CD4-positive, alpha-beta T cell treated with Interleukin-12 subunit alpha and Interleukin-12 subunit beta, for 1 hour (primary cell): ENCODE data around the gene SLC12A1.
A peak's percentile ranks its signal among the peaks of the same experiment; 100 is the strongest.

Experiments used
- DNase-seq: peaks from one replicate; pipeline ENCODE4 v3.0.0-alpha.2; 2020

SLC12A1 gene

DNA sequence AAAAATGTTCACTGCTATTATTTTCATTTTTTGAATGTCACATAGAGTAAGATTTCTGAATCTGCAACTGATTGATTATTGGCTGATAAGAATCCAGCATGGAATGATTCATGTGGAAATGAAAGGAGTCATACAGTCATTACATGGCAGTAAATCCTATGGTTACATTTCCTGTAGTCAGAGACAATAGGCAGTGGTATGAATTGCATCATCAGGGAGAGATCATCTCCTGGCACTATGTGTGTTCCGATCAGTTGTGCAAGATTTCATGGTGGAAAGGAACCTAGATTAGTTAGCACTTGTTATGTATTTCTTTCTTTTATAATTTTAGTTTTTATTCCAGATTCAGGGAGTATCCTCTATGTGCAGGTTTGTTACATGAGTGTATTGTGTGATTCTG, 38.8 kb downstream of the SLC12A1 start:
- DNase-seq, result no peak

DNA sequence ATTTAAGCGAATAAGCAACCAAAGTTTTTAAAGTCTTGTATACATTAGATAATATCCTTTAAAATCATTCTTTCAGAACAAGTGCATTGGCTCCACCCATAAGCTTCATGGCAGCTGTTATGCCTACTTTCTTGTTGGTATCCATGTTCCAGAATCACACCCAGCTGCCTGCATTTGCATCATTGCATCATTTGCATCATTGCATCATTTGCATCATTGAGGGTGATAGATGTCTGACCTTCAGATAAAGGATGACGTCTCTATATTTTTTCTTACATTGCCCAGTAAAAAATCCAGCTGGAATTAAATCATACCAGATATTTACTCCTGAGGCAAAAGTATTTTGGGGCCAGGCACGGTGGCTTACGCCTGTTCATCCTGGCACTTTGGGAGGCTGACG, 42.3 kb downstream of the SLC12A1 start:
- DNase-seq, result no peak

DNA sequence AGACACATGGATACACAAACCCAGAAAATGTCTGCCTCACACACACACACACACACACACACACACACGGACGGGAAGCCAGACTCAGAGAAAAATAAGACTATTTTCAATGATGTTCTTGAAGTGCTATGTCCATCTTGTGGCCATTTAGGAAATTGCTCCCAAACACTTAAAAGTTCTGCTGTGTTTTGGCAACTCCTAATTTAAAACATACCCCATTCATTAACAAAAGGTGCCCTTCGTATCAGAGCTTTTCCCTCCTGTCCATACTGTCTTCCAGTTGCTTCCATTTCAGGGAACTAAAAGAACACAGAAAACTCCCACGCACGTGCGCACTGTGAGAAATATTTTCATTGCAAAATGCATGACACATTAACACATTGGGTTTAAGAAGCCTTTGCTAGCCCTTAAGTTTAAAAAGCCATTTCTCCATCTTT, 44.6 kb downstream of the SLC12A1 start:
- DNase-seq, result peak; percentile 5

DNA sequence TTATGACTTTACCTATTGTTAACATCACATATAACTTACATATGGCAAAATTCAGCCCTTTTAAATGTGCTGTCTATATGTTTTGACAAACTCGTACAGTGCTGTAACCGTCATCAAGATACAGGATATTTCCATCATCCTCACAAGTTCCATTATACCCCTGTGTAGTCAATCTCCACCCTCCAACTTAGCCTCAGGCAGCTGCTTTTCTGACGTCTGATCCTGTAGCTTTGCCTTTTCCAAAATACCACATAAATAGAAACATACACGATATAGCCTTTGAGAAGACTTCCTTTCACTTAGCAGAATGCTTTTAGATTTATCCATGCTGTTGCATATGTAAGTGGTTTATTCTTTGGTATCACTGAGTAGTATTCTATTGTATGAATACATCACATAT, 47.1 kb downstream of the SLC12A1 start:
- no peak for DNase-seq

DNA sequence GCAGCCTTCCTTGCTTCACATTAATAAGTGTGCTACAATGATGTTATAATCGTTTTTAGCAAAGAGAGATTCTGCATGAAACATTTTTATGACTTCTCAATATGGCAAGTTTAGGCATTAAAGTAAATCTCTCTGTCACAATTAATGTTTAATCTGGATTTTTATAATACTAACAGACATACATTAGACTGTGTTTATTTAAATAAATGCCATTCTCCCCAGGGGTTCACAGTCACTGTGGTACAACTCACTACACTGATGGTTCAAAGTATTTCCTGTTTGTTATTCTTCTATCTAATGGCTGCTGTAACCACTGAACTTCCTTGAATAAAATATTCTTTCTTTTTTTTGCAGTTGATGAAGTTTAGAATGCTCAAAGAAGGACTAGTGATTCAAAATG, 59.0 kb downstream of the SLC12A1 start:
- no peak for DNase-seq

DNA sequence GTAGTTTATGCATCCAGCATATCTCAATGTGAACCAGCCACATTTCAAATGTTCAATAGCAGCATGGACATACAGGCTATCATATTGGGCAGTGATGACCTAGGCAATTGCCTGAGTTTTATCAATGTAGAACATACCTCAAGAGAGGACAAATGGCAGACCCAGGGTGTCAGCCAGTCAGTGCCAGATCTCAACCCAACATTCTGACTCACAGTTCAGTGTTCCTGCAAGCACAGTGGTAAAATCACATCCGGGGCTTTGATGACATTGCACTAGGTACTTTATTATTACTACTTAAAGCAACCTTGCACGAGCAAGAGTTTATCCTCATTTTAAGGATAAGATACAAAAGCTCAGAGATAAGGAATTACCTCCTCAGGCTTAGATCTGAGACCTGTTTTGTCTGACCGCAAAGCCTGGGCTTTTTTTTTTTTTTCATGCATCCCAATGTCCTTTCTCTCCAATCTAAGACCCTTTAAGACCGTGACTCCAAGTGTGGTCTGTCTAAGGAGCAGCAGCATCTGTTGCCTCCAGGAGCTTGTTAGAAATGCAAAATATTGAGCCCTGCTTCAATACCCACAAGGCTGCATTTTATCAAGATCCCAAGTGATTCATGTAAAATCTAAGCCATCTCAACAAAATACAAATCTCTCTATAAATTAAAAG, 60.1 kb downstream of the SLC12A1 start:
- no peak for DNase-seq

DNA sequence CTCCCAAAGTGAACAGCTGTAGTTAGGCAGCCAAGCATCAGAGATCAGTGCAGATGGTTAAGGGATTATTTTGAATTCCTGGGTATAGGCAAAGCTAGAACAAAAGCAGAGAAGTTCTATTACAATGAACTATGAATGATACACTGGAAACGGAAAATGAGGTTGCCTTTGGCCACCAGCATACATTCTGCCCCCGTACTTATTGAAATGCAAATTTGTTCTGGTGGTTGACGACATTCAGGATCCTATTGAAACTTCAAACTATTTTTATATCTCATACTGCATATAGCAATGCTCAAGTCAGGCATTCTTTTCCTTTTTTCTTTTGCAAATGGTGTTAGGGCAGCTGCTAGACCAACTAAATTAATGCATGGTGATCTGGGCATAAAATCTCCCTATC, 61.7 kb downstream of the SLC12A1 start:
- no peak for DNase-seq

DNA sequence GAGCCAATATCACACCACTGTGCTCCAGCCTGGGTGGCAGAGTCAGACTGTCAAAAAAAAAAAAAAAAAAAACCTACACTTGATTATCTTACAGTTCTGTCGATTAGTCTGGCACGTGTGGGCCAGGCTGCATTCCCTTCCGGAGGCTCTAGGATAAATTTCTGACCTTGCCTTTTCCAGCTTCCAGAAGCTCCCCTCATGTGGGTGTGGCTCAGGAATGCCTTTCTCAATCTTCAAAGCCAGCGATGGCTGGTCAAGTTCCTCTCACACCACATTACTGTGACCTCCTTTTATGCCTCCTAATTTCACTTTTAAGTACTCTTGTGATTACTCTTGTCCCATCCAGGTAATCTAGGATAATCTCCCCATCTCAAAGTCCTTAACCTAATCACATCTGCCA, 66.9 kb downstream of the SLC12A1 start:
- DNase-seq, result no peak

DNA sequence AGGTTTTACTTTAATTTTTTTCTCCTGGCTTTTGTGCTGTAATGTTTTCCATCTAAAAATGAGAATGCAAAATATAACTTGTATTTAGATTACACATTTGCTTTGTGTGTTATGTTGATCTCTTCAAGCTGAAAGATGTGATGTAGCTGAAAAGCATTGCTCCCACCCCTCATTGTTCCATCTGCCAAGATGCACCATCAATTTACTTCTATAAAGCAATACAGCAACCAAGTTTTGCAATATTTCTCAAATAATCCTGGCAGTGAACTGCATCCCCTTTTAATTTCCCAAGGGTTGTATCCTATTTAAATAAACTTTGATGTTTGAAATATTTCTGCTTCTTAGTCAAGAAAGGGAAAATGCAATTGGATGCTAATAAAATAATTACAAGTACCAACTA, 72.6 kb downstream of the SLC12A1 start:
- no peak for DNase-seq

DNA sequence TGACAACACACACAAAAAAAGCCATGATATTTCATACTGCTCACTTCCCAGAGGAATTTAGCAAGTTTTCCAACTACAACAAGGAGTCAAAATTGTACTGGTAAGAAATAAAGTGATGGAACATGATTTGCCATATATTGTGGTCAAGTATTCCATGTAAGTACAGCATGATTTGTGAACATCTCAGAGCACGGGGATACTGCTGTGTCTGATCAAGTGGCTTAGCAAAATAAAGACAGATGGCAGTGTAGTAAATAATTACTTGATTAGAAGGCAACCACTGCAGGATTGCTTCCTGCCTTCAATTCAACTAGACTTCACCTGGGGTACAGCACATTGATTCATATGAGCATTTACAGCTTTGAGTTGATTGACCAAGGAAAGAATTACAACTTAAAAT, 73.5 kb downstream of the SLC12A1 start:
- DNase-seq, result no peak

DNA sequence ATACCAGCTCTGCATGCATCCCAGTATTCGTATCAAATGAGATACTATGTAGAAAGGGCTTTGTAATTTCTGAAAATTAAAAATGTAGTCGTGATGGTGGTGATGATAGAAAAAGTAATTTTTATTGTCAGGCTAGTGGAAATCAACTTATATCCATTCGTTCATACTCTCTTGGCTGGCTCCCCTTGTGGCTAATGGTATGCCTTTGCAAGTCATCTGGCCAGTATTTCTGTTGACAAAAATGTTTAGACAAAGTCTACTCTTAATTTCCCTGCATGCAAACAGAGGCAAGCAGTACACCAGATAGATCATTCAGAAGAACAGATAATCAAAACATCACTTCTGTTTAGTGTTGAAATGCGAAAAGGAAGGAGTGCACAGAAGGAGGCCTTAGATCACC, 75.6 kb downstream of the SLC12A1 start:
- no peak for DNase-seq

DNA sequence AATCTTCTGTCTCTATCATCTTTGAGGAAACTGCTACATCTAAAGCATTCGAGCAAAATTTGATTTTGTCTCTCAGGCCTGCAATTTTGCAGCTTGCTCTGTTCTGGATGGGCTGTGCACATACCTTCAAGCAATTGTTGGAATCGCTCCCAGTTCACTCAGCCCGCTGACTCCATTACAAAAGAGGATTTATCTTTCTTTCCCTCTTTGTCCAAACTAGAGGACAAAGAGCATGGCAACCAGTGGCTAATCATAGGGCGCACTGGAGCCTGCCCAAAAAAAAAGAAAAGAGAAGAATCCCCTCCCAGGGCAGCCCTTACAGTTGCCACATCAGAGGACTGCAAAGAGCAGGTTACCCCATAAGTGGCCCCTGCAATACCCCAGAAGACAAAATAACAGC, 76.1 kb downstream of the SLC12A1 start:
- DNase-seq, result no peak

DNA sequence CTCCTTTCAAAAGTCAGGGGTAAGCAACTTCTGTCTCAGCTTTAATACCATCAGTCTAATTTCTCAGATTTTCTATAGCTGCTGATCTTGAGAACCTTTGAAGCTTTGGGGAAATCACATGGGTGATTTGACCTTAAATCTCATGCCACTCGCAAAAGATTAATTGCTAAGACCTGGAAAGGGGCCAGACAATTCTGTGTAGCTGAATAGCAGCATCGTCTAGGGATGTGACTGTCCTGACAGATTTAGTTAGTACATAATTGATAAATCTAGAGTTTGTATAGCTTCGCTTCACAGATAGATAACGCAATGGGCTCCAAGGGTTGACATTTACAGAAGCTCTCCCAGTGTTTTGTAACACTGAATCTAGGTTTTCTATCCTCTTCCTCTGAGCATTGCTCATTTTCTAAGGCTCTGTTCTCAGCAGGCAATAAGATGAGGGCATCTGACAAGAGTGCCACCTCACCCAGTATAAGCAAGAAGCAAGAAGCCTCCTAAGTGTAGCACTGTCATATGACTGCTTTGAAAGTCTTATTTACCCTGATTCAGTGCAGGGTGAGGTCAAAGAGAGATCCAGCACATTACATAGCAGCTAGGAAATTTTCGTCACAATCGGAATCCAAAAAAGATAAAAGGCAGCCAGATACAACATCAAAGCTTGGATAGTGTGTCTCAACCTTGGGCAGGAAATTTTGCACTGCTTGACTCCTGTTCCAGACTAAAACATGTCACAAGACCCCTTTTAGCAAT, 77.5 kb downstream of the SLC12A1 start:
- DNase-seq, result no peak

DNA sequence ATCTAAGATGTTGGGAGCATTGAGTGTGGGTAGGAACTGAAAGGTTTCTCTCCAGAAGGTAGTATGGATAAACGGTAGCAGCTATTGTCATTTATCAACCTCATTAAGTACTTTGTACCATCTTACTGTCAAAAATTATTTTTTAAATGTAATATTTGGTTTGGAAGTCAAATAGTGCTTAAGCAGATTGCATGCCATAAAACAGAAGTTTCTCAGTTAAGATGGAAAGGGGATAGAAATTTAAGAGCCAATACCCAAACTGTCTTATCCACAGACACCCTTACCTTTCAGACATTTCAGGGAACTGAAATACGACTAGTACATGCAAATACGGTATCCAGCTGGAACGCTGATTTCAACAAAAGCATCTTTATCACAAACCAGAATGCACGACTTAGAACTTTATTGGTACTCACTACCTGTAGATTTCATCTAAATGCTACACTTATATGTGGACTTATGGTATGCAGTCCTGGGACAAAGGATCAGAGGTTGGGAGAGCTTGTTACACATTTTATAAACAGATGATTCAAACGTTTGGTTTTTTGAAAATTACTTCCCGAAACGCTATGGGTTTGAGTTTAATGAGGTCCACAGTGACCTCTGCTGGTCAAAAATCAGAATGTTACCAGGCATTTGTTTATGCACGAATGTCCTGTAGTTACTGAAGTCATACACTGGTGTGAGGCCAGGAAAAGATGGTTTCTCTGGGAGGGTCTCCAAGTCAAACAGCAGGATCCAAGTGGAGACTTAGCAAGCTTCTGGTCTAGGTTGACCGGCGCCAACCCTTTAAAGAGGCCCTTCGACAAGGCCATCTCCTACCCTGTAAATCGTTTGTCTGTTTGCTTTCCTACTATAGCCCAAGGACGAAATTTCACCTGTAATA, 79.5 kb downstream of the SLC12A1 start:
- DNase-seq, result peak; percentile 54

DNA sequence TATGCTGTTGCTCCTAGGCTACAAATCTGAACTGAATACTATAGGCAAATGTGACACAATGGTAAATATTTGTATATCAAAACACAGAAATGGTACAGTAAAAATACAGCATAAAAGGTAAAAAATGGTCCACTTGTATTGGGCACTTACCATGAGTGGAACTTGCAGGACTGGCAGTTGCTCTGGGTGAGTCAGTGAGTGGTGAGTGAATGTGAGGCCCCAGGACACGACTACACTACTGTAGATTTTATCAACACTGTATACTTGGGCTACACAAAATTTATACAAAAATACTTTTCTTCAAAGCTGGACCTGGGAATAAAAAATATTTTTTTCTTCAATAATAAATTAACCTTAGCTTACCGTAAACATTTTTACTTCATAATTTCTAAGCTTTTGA, 83.5 kb downstream of the SLC12A1 start:
- DNase-seq, result no peak

DNA sequence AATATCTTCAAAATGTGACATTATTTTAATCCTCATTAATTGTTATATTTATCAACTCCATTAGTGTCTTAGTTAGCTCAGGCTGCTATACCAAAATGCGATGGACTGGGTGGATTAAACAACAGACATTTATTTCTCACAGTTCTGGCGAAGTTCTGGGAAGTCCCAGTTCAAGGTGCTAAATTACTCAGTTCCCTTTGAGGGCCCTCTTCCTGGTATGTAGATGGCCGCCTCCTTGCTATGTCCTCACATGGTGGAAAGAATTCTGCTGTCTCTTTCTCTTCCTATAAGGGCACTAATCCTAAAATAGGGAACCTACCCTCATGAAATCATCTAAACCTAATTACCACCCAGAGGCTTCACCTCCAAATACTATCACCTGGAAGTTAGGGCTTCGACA, 86.4 kb downstream of the SLC12A1 start:
- no peak for DNase-seq

DNA sequence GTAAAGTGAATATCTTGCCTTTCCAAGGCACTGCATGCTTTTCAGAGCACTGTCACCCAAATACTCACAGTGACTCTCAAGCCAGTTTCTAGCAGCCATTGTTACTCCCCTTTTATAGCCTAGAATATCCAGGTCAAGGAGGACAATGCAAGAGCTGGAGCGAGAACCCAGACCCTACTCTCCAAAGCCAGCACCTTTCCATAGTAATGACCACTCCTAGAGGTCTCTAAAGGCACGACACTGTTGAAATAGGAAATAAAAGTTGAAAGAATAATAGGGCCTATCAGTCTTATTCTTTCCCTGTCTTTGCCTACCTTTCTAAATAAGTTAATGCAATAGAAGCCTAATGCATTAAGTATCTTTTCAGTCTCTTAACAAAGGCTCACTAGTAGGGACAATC, 91.6 kb downstream of the SLC12A1 start:
- DNase-seq, result no peak

DNA sequence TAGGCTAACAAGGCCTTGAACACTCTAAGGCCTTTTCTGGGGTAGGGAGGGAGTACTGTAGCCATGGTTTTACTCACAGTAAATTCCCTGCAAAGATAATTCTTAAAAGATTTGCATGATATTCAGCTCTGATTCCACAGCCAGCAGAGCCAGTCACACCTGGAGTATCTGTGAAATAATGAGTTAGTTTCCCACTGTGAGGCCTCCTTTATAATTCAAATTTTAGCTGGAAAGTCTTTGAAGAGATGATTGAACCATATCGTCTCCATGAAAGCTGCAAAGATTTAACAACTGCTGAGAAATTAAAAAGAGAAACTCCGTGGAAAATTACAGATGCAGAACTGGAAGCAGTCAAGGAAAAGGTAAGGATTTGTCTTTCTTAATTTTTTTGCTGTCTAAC, 92.8 kb downstream of the SLC12A1 start:
- DNase-seq, result no peak

DNA sequence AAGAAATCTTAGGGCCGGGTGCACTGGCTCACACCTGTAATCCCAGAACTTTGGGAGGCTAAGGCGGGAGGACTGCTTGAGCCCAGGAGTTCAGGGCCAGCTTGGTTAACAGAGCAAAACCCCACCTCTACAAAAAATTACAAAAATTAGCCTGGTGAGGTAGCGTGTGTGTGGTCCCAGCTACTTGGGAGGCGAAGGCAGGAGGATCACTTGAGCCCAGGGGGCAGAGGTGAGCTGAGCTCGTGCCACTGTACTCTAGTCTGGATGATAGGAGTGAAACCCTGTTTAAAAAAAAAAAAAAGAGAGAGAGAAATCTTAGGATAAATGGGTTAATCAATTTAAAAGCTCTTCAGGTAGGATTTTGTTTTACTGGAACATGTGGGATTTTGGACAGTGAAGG, 93.9 kb downstream of the SLC12A1 start:
- no peak for DNase-seq

DNA sequence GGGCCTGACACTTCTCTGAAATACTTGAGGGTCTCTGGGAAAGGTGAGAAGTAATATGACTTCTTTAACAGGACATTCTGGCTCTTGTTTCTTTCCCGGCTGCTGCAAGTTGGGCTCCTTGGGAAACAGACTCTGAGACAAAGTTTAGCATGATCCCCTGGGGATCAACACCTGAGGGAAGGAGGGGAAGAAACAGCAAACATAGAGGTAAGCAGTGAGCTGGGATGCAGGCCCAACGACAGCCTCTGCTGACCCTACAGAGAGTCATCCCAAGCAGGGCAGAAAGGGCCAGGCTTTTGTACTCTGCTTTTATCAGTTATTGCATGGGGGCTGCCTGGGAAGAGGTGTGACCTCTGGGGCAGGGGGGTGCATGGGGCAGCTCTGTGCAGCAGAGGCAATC, 98.3 kb downstream of the SLC12A1 start:
- DNase-seq, result no peak

DNA sequence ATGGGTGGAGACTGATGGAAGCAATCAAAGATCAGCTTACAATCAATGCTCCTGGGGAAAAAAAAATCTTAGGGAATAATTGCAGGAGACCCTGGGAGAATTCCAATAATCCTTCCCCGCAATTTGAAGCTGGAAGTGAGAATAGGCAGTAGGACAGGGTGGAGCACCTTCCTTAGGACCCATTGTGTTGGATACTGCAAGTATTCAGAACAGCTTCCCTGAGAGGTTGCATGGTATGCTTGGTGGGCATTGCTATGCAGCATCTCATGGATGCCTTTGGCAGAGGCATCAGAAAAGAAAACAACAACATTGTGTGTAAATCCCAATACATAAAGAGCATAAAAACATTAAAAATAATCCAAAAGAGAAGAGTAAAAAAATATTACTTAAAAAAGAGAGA, 100.5 kb downstream of the SLC12A1 start:
- no peak for DNase-seq

DNA sequence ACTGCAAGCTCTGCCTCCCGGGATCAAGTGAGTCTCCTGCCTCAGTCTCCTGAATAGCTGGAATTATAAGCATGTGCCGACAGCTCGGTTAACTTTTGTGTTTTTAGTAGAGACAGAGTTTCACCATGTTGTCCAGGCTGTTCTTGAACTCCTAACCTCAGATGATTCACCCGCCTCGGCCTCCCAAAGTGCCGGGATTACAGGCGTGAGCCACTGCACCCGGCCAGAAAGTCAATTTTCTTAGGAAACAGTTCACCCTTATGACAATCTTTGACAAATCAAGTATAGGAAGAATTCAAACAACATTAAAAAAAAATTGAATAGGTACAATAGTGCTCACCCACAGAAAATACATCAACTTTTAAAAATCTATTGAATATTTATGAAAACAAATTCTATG, 101.5 kb downstream of the SLC12A1 start:
- DNase-seq, result no peak

DNA sequence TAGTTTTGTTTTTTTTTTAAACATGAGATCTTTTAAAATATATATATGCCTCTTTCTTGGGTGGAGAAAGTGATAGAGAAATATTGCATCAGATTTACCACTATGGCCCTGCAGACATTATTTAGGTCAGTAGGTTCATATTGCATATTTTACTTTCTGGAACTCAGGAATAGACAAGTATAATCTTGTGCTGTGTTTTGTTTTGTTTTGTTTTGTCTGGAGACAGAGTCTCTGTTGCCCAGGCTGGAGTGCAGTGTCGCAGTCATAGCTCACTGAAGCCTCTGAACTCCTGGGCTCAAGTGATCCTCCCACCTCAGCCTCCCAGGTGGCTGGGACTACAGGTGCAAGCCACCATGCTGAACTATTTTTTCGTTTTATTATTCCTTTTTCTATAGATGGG, 103.6 kb downstream of the SLC12A1 start:
- DNase-seq, result no peak

DNA sequence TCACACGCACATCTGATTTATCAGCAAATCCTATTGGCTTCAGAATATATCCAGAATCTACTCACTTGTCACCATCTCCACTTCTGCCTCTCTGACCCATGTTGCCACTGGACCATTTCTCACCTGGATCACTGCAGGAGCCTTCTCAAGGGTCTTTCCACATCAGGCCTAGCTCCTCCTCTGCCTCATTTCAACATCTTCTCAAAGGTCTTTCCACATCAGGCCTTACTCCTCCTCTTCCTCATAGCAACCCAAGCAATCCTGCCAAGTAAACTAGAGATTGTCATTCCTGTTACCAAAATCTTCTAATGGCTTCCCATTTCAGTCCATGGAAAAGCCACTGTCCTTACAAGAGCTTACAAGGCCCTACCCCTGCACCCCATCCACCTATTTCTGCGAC, 107.1 kb downstream of the SLC12A1 start:
- no peak for DNase-seq
